HS-5 (cell line): ENCODE data around the gene APBA2.

ENCODE experiments used
- DNase-seq: peaks from one replicate; pipeline ENCODE4 v3.0.0-alpha.2; 2012; ENCODE audit warnings: low read depth

Gene APBA2

DNA sequence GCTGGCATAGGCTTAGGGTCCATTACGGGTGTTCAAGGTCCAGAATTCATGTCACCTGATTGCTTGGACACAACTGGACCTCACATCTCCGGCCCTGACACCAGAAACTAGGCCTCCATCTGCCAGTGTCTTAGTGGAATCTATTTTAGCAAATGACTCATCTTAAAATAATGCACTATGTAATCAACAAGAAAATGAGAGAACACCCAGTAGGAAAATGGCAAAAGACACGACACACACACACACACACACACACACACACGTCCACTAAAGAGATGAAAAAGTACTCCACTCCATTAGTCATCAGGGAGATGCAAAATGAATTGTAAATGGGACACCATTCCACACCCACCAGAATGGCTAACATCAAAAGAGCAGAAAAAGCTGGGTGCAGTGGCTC lies 11.2 kb downstream of the APBA2 start:
- peak; percentile 74 for DNase-seq

GRCh38 chr15:28897861-28898585 lies 12.2 kb downstream of the APBA2 start:
- no peak for DNase-seq

- DNase-seq = no peak
Observed at GRCh38 chr15:28899061-28899738, 13.4 kb downstream of the APBA2 start.

DNA sequence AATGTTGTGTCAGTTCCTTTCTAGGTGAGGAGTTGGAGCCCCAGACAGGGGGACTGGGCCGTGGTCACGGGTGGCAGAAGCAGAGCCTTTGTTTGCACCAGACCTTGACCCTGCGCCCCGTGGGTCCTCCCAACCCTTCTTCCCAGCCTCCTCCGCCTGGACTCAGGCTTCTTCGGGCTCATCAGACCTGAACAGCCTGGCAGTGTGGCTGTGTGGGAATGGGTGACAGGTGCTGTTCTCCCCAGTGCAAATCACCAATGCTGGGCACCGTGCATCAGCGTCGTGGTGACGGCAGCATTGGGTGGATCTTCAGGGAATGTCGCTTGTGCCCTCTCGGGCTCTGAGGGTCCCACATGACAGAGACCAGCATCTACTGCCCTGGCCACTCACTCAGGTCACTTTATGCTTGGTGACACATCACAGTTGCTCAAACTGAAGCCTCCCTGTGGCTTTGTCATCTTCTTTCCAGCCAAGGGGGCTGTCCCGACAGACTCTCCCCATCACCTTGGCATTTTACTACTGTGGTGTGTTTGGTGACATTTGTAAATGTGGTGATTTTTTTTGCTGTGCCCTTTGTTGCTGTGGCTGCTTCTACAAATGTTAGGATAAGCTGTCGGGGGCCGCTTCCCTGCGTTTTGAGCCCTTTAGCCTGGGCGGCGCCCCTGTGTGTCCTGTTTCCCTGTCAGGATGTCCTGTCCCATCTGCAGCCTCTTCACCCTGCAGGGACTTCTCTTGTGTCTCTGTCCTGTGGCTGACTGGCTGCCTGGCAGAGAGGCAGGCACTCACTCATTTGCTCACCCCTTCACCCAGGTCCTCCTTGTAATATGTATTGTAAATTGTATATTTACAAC lies 14.5 kb downstream of the APBA2 start:
- no peak for DNase-seq

GRCh38 chr15:28900892-28901586 lies 15.3 kb downstream of the APBA2 start:
- no peak for DNase-seq

GRCh38 chr15:28901587-28901980 lies 15.8 kb downstream of the APBA2 start:
- DNase-seq = no peak

DNA sequence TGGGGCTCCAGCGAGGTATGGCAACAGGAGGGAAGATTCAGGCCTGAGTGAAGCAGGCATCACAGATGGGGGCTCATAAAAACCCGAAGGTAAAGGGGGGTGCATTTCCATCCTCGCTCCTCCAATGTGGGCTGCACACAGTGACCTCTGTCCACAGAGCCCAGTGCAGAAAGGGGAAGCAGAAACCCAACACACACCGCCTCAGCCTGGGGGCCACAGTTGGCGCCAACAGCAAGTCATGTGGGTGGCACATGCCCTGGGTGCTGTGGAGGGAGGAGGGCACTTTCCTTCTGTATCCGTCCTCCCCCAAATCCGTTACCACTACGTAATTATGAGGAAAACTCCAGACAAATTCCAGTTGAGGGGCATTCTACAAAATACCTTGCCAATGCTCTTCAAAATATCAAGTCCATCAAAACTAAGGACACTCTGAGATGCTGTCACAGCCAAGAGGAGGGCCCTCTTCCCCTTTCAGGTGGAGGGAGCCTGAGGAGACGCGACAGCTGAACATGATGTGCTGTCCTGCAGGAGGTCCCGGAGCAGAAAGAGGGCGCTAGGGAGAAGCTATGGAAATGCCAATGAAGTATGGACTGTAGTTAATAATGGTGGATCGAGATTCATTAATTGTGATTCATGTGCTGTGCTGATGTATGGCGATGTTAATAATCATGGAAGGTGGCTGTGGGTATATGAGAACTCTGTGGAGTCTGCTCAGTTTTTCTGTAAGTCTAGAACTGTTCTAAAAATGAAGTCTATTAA lies 16.4 kb downstream of the APBA2 start:
- no peak for DNase-seq

DNA sequence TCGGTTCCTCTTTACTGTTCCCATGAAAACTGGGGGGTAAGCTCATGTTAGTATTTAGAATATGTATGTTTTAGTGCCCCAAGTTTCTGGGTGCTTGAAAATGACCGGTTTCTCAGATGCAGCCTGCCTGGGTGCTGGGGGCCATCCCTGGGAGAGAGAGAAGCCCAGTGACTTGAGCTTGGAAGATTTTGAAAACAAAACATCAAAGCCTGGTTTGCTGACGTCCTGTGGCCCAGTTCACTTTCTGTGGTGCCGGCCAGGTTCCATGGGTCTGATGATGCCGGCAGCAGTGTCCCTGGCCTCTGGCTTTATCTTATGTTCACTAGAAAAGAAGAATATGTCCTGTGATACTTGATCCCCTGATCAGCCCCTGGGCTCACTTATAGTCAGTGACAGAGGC lies 17.1 kb downstream of the APBA2 start:
- DNase-seq = no peak

- DNase-seq = no peak
Observed at GRCh38 chr15:28903555-28903954, 17.8 kb downstream of the APBA2 start.

DNA sequence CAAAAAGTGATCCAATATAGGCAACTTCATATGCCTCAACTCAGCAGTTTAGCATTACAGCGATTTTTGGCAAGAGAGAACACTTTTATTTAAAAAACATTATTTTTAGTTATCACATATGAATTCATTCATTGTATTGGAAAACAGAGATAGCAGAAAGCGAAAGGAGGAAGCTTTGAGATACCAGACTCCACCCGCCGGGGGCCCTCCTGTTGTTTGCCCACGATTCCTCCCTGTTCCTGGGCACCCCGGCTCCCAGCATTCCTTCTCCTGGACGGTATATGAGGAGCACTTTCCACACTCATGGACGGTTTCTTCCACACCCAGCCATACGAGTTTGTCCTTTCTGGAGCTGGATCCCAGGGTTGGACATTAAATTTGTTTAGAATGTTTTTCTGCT lies 18.2 kb downstream of the APBA2 start:
- DNase-seq = no peak

- DNase-seq = no peak
Observed at GRCh38 chr15:28904541-28905315, 19.0 kb downstream of the APBA2 start.

DNA sequence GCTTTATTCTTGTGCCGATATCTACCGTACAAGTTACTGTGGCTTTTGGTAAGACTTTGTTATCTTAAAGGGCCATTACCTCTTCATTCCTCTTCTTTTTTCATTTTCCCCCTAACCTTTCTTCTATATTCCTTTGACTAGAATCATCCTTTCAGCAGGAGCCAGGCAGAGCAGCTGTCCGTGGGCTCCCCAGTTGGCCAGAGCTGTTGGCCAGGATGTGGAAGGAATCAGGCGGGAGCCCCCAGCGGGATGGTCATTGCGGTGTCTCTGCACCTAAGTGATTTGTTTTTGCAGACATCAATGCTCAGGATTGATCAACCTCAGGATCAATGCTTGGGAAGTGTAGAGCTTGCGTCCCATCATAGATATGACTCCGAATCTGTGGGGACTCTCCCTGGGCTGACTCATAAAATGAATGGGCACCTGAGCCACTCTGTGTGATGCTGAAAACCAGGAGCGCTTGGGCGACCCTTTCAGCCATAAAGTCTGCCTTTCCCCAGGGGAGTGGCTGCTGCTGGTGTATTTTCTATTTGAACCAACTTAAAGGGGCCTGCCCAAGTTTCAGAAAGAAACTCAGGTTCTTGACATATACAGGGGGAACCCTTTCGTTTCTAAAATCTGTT lies 21.7 kb downstream of the APBA2 start:
- no peak for DNase-seq

DNA sequence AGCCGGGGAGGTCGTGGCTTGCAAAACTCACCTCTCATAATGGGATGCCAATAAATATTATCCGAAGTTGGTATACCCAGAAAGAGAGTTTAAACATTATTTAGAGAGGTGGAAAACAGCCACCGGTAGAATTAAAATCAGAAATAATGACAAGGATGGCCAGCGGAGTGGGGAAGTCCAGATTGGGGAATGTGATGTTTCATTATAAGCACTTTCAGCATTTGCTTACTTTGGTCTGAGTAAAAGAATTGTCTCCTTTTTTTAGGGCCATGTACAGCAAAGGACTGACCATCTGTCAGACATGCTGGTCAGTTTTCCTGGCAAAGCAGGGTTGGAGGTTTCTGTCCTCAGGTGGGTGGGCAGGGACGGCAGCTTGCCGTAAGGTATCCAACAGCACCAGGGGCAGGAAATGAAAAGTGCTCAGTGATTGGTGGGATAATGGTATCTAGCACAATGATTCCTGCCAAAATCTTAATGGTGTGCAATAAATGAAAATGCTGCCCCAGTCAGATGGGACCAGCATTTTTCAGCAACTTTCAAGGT lies 24.3 kb downstream of the APBA2 start:
- DNase-seq = no peak

GRCh38 chr15:28911310-28911931 lies 25.6 kb downstream of the APBA2 start:
- no peak for DNase-seq

GRCh38 chr15:28912422-28912821 lies 26.6 kb downstream of the APBA2 start:
- DNase-seq = no peak

DNA sequence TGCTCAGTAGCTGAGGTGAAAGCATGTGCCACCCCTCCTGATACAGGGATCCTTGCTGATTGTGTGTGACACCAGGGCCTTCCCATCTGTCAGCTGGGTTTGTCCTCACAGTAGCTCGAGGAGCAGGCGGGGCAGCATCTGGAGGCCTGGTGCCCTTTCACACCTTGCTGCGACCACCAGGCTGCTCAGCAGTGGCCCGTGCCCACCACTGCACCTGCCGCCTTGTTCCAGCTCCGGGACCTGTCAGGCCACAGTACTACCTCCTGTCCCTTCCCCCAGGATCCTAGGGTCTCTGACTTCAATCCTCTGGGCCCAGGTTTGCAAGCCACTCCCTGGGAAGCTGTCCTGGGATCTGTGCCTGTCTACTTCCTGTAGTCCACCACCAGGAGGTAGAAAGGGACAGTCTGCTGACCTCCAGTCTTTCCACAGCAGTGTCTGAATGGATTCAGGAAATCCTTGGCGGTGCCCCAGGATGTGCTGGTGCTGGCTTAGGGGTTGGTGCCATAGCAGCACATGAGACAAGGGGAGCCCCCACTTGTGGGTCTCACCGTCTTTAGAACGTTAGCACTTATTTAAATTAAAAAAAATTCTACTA lies 27.5 kb downstream of the APBA2 start:
- no peak for DNase-seq

GRCh38 chr15:28914046-28914445 lies 28.3 kb downstream of the APBA2 start:
- no peak for DNase-seq

DNA sequence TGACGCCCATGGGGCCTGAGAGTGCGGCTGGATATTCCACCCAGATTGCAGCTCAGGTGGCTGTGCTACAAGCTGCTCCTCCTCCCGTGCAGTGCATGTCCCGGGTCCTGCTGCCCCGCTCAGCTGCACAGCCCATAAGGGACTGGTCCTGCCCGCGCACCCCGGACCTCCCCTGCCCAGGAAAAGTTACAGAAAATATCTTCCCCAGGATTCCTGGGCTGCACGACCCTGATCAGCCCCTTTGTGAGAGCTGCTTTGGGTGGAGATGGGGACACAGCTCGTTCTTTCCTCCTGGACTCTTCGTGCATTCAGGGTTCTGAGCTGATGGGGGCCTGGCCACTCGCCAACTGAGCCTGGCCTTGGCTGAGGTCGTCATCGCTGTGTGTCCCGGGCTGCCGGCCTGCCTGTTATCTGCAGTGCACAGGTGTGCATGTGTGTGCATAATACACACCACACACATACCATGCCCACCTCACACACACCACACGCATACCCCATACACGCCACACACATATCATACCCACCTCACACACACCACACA lies 28.8 kb downstream of the APBA2 start:
- no peak for DNase-seq
